Neutrophil (primary cell): ENCODE results near the gene SERPINA3.

ENCODE experiments used
- H3K27ac ChIP-seq: fragments of 200-600 bp; sonication (generic); 2 replicates; pipeline ENCODE4 v1.5.1; 2016; ENCODE audit warnings: mild to moderate bottlenecking, moderate library complexity
- H3K27me3 ChIP-seq: fragments of 200-600 bp; sonication (generic); 2 replicates; pipeline ENCODE4 v1.6.0; 2016; ENCODE audit warnings: mild to moderate bottlenecking
- H3K36me3 ChIP-seq: fragments of 200-600 bp; sonication (generic); 2 replicates; pipeline ENCODE4 v1.5.1; 2017
- H3K4me1 ChIP-seq, 2 experiments: fragments of 200-600 bp in 1 of 2; sonication (generic) in 1 of 2; 1 replicate in 1 of 2; 2 replicates in 1 of 2; pipeline versions ENCODE4 v1.5.1 to v1.6.1; 2013 to 2016; ENCODE audit warnings: low read depth in 1 of 2, low read length in 1 of 2, mild to moderate bottlenecking in 1 of 2, moderate library complexity in 1 of 2; ENCODE audit not compliant: control insufficient read depth in 1 of 2, insufficient read depth in 1 of 2
- H3K4me3 ChIP-seq, 2 experiments: fragments of 200-600 bp in 1 of 2; sonication (generic) in 1 of 2; 1 replicate in 1 of 2; 2 replicates in 1 of 2; pipeline ENCODE4 v1.5.1; 2013 to 2016; ENCODE audit warnings: low read depth in 1 of 2, low read length in 1 of 2, mild to moderate bottlenecking in 1 of 2, moderate library complexity in 1 of 2
- H3K9me3 ChIP-seq: fragments of 200-600 bp; sonication (generic); 2 replicates; pipeline ENCODE4 v1.5.1; 2016
- CTCF ChIP-seq: fragments of 200-600 bp; sonication (generic); IDR thresholded peaks from 2 replicates; pipeline ENCODE4 v1.5.1; 2016; ENCODE audit warnings: antibody characterized with exemption

SERPINA3 gene

GRCh38 chr14:94654071-94654861 is 42.1 kb downstream of the SERPINA3 start:
- no peak for TF ChIP-seq CTCF
- no peaks in the 10 kb centered on the region for H3K9me3 ChIP-seq

GRCh38 chr14:94655169-94655710 is 43.0 kb downstream of the SERPINA3 start:
- Histone ChIP-seq H3K27ac (no peak overlapping the region), H3K27me3 (peaks cover 9% of the 10 kb centered on the region), H3K36me3 (no peaks in the 10 kb centered on the region), H3K4me3 (no peak overlapping the region), H3K4me1 (no peaks in the 10 kb centered on the region), H3K9me3 (no peaks in the 10 kb centered on the region)
- no peak for TF ChIP-seq CTCF

More at GRCh38 chr14:94654071-94654861, 42.1 kb downstream of the SERPINA3 start:
- Histone ChIP-seq H3K27me3 (no peaks in the 10 kb centered on the region), H3K36me3 (no peaks in the 10 kb centered on the region), H3K27ac (no peak overlapping the region), H3K4me1 (no peaks in the 10 kb centered on the region), H3K4me3 (no peak overlapping the region)

GRCh38 chr14:94656043-94656442 is 43.9 kb downstream of the SERPINA3 start:
- Histone ChIP-seq H3K4me3 (no peak overlapping the region), H3K4me1 (no peaks in the 10 kb centered on the region), H3K27me3 (peaks cover 9% of the 10 kb centered on the region), H3K36me3 (no peaks in the 10 kb centered on the region), H3K27ac (no peak overlapping the region), H3K9me3 (no peaks in the 10 kb centered on the region)
- no peak for TF ChIP-seq CTCF

- no peaks in the 10 kb centered on the region for H3K4me1 ChIP-seq
- peaks cover 9% of the 10 kb centered on the region for H3K27me3 ChIP-seq
- no peaks in the 10 kb centered on the region for H3K9me3 ChIP-seq
- H3K27ac ChIP-seq: no peak overlapping the region
- no peaks in the 10 kb centered on the region for H3K36me3 ChIP-seq
- TF ChIP-seq CTCF: no peak
- no peak overlapping the region for H3K4me3 ChIP-seq
Observed at GRCh38 chr14:94659256-94659655, 47.1 kb downstream of the SERPINA3 start.

GRCh38 chr14:94659901-94660300 is 47.7 kb downstream of the SERPINA3 start:
- no peak for TF ChIP-seq CTCF
- Histone ChIP-seq H3K27ac (no peak overlapping the region), H3K27me3 (peaks cover 13% of the 10 kb centered on the region), H3K9me3 (no peaks in the 10 kb centered on the region), H3K36me3 (no peaks in the 10 kb centered on the region), H3K4me3 (no peak overlapping the region), H3K4me1 (no peaks in the 10 kb centered on the region)
